C4-2B (cell line): ENCODE measurements around the gene RIN3.

ENCODE experiments used
- H3K27ac ChIP-seq: fragments of 450-650 bp; 2 replicates; pipeline ENCODE4 v1.5.1; 2017
- ZFX ChIP-seq: fragments of 450-650 bp; IDR thresholded peaks from 2 replicates; pipeline ENCODE4 v1.6.1; 2017
- TF ChIP-seq, protein P1 (sequence below): fragments of 450-650 bp; conservative IDR thresholded peaks from 2 replicates; pipeline ENCODE4 v1.5.1; 2017; ENCODE audit warnings: mild to moderate bottlenecking

RIN3 gene

DNA sequence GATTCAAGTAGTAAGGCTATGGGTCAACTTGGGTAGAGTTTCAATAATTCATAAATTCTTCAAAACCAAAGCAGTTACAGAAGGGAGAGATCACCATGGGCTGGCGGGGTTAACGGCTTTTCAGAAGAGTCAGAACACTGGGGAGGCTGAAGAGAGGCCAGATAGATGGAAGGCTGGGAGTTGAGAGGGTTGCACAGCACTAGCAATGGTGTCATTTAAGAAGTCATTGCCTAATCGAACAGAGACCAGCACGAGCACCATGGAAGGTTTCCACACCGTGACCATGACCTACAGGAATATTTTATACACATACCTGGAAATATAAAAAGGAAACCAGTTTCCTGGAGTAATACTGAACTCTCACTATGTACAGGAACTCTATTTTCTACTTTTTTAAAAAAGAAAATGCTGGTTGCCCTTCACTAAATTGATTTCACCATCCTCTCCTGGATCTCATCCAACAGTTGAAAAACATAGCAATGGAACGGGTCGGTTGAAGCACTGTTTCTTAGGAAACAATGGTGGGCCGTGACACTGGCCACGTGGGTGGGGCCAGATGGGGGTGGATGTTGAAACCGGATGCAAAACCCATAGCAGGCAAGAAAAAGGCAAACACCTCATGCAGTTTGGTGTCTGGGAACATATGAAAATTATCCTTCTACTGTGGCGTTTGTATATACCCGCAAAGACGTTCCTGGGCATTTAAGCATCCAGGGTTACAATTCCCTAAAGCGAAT lies 38.0 kb upstream of the RIN3 start:
- no peak overlapping the region for H3K27ac ChIP-seq
- TF ChIP-seq, protein P1, sequence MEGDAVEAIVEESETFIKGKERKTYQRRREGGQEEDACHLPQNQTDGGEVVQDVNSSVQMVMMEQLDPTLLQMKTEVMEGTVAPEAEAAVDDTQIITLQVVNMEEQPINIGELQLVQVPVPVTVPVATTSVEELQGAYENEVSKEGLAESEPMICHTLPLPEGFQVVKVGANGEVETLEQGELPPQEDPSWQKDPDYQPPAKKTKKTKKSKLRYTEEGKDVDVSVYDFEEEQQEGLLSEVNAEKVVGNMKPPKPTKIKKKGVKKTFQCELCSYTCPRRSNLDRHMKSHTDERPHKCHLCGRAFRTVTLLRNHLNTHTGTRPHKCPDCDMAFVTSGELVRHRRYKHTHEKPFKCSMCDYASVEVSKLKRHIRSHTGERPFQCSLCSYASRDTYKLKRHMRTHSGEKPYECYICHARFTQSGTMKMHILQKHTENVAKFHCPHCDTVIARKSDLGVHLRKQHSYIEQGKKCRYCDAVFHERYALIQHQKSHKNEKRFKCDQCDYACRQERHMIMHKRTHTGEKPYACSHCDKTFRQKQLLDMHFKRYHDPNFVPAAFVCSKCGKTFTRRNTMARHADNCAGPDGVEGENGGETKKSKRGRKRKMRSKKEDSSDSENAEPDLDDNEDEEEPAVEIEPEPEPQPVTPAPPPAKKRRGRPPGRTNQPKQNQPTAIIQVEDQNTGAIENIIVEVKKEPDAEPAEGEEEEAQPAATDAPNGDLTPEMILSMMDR = no peak
- no peak for TF ChIP-seq ZFX

DNA sequence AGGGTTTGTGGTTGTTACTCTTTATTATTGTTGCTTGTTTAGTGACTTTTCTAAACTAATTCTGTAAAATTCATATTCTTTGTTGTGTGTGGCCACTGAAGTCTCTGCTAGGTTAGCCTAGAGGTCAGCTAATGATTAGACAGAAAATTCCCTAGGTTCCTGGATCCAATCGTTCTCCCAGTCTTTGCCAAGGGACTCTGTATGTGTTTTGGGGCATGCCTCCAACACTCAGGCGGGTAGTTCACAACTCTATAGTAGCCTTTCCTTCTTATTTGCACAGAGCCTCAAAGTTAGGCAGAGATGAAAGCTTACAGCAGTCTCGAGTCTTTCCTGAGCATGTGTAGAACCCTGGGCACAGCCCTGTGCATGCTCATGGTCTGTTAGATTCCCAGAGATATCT lies 32.7 kb upstream of the RIN3 start:
- no peak overlapping the region for H3K27ac ChIP-seq
- no peak for TF ChIP-seq ZFX
- TF ChIP-seq, protein P1 = no peak

DNA sequence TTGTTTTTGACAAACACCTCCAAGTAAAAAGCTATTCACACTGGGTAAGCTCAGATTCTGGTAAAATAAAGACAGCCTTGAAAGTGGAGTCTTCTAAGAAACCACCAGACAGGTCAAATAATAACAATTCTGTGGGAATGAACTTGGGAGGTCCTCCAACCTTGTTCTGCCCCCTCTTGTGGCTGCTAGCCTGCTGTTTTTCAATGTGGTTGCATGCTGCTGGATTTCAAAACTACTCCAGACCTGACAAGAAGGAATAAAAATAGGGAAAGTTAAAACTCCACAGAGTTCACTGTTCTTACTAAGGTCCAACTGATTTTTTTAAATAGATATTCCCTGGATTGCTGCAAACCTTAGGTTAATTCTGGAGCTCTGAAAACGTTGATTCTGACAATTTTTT lies 32.2 kb upstream of the RIN3 start:
- H3K27ac ChIP-seq = no peak overlapping the region
- TF ChIP-seq, protein P1 = no peak
- TF ChIP-seq ZFX = no peak

DNA sequence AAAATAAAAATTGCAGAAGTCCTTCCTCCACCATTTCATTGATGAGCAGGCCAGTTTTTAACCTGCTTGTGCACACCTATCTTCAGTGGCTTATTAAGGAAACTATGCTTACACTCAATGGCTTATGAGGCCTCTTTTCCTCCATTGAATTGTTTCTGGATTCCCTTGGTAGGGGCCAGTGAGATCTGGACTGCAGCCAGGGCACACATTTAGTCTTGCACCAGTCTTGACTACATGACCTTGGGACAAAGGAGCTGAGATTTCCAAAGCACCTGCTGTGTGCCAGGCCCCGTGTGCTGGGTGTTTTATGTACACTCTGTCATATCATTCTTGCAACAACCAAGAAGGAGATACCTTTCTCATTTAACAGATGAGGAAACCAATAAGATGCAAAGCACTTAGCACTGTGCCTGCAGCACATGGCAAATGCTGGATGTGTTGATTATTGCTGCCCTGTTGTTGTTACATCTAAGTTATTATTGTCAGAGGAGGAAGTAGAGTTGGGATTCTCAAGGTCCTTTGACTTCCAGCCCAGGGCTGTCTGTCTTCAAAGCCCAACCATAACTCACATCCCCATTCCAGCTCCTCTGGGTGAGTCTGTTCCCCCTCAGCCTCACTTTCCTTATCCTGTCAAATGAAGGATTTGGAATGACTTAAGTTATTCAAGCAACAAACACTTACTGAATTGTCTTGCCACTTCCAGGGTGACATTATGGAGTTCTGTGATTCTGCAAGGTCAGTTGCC lies 31.6 kb upstream of the RIN3 start:
- no peak for TF ChIP-seq ZFX
- TF ChIP-seq, protein P1 = no peak
- no peak overlapping the region for H3K27ac ChIP-seq

DNA sequence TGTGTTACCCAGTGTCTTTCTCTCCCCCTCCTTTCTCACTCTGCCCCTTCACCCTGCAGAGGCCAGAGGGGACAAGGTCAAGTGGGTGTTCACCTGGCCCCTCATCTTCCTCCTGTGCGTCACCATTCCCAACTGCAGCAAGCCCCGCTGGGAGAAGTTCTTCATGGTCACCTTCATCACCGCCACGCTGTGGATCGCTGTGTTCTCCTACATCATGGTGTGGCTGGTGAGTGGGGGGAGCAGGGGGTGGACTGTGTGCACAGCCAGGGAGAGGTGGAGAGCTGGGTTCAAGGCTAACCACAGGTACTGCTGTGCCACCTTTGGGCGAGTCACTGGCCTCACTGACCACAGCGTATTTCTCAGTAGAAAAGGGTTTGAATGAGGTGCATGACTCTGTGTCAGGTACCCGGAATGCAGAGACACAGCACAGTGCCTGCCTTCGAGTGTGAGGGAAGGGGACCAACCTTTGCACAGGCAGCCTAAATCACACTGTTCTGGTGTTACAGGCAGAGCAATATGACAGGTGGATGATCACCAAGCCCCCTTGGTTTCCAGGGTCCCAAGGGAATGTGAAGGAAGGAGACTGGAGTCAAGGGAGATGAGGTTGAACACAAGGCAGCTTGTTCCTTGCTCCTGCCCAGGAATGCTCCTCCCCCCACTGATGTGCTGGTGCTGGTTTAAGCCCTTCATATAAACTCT lies 30.8 kb upstream of the RIN3 start:
- TF ChIP-seq ZFX = no peak
- TF ChIP-seq, protein P1 = no peak

DNA sequence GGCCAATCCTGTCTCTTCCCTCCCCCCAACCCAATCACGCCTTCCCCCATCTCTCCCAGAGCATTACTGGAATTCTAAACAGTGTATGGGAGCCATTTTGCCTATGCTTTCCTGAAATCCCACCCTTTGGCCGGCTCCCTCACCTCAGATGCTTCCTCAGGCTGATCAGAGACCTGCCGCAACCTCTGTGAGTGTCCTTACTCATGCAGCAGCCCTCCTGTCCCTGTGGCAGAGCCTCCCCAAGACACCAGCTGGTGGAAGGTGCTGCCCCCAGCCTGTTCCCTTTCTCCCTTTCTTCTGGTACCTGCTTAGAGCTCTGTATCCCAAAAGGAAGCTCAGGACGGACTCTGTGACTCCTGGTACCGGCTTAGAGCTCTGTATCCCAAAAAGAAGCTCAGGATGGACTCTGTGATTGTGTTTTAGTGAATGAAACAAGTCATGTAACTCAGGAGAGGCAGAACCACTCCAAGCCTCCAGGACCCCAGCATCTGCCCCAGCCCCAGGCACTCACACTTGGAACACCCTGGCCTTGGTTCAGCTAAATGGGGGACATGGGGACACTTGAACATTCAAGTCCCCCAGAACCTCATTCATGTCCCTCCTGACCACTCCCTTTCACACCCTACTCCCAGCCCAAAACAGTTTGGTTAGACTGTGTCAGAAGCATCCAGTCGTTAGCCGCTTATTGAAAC lies 29.3 kb upstream of the RIN3 start:
- no peak overlapping the region for H3K27ac ChIP-seq
- TF ChIP-seq, protein P1 = no peak
- no peak for TF ChIP-seq ZFX

More for the DNA sequence above, 30.8 kb upstream of the RIN3 start:
- H3K27ac ChIP-seq = no peak overlapping the region
